Panc1 (cell line): ENCODE measurements around the gene SIL1. TPM values are rescaled to one million over a fixed set of nuclear protein-coding genes. Genes with fewer than 3 reads are reported as not detected.

Experiments used
- ATAC-seq: fragments of 200-7000 bp; cut with Tn5 transposase; 2 replicates; pipeline ENCODE4 v1.9.1; 2020; ENCODE audit warnings: mild to moderate bottlenecking, moderate library complexity
- BruUV-seq: library from RNA; stranded (reverse); fragments of 400-500 nt; replicated peaks from 2 replicates; lab custom pipeline; 2021; lab: Mats Ljungman, UMichigan
- CTCF ChIA-PET: fragments of 300-600 bp; sonication (Branson Sonifier 250); formaldehyde crosslinking; loops from one replicate; lab custom pipeline; 2022; ENCODE audit warnings: antibody characterized with exemption; lab: Charles Lee
- POLR2A ChIA-PET: fragments of 300-600 bp; sonication (Branson Sonifier 250); formaldehyde crosslinking; loops from one replicate; lab custom pipeline; 2022; ENCODE audit warnings: antibody characterized with exemption; lab: Charles Lee
- DNase-seq: peaks from one replicate; pipeline ENCODE4 v3.0.0-alpha.2; 2010; ENCODE audit warnings: low read depth, low spot score
- H3K27ac ChIP-seq: 2 replicates; pipeline ENCODE4 v1.5.1; 2011; ENCODE audit warnings: mild to moderate bottlenecking, low read length, inconsistent platforms
- H3K27me3 ChIP-seq: fragments of 200-500 bp; sonication (Bioruptor generic); 2 replicates; pipeline ENCODE4 v1.6.0; 2014; ENCODE audit warnings: low read length, inconsistent platforms; ENCODE audit not compliant: control insufficient read depth, insufficient read depth
- H3K36me3 ChIP-seq: fragments of 200-500 bp; sonication (Bioruptor generic); 2 replicates; pipeline ENCODE4 v1.5.1; 2014; ENCODE audit warnings: inconsistent platforms, mild to moderate bottlenecking, low read length, moderate library complexity; ENCODE audit not compliant: control insufficient read depth, insufficient read depth
- H3K4me1 ChIP-seq: 2 replicates; pipeline ENCODE4 v1.5.1; 2011; ENCODE audit warnings: inconsistent platforms, mild to moderate bottlenecking, low read length, moderate library complexity; ENCODE audit not compliant: control insufficient read depth, insufficient read depth
- H3K4me3 ChIP-seq, 2 experiments: 2 replicates each; pipeline ENCODE4 v1.5.1; 2011 to 2012; ENCODE audit warnings: low read depth in 2 of 2, low read length in 2 of 2, mild to moderate bottlenecking in 2 of 2, inconsistent platforms in 1 of 2, moderate library complexity in 1 of 2
- H3K9me3 ChIP-seq: fragments of 200-500 bp; sonication (Bioruptor generic); 2 replicates; pipeline ENCODE4 v1.5.1; 2014; ENCODE audit warnings: low read depth, mild to moderate bottlenecking, inconsistent platforms, low read length, moderate library complexity; ENCODE audit not compliant: control insufficient read depth, insufficient read depth
- POLR2AphosphoS5 ChIP-seq: IDR thresholded peaks from 2 replicates; pipeline ENCODE4 v1.6.1; 2012; ENCODE audit warnings: mild to moderate bottlenecking, low read depth, low read length, moderate library complexity
- SIN3A ChIP-seq: IDR thresholded peaks from 2 replicates; pipeline ENCODE4 v1.6.1; 2012; ENCODE audit warnings: low read depth, mild to moderate bottlenecking, low read length, moderate library complexity, borderline replicate concordance; ENCODE audit not compliant: insufficient read depth
- TCF7L2 ChIP-seq: IDR thresholded peaks from 2 replicates; pipeline ENCODE4 v1.6.1; 2011; ENCODE audit warnings: mild to moderate bottlenecking, low read depth, low read length, inconsistent platforms
- in situ Hi-C: cut with HindIII; loops from 2 replicates; pipeline ENCODE4 v1.10.0; 2016; ENCODE audit warnings: low sequenced_read_pairs, low pct_unique_long_range_greater_than_20kb
- intact Hi-C: fragments of 100-400 bp; cut with micrococcal nuclease; formaldehyde crosslinking; loops from one replicate; pipeline ENCODE4 v1.10.0; 2022; ENCODE audit not compliant: unreplicated experiment
- total RNA-seq: library from RNA; stranded (reverse); gene quantifications from one replicate; pipeline ENCODE4 v1.2.1, GENCODE V29; 2021; ENCODE audit not compliant: unreplicated experiment
- TF ChIP-seq, protein P1 (sequence below), 2 experiments: IDR thresholded peaks; 2 replicates each; pipeline ENCODE4 v1.6.1; 2011 to 2012; ENCODE audit warnings: low read depth in 2 of 2, control low read depth in 1 of 2, low read length in 1 of 2, mild to moderate bottlenecking in 1 of 2, moderate library complexity in 1 of 2; ENCODE audit not compliant: insufficient read depth in 1 of 2
- TF ChIP-seq, protein P2 (sequence below): fragments of 450-650 bp; IDR thresholded peaks from 2 replicates; pipeline ENCODE4 v1.5.1; 2017; ENCODE audit warnings: mild to moderate bottlenecking

SIL1 gene
- total RNA-seq, 1 experiment from 2014 or later = 35.4 TPM

DNA sequence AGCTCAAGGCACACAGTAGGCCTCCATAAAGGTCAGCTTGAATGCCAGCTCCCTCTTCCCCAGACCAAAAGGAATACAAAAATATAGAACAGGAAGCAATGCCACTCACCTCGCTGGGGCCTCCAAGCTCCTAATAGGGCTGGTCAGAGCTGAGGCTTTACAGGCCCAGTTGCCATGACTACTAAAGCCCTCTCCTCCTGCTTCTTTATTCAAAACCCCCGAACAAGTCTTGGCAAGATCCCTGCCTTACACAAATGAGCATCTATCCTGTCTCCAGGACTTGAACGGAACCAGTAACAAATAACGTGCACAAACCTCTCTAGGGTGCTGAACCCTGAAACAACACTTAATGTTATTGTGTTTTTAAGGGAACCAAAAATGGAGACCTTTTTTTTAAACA is 136.3 kb downstream of the SIL1 start:
- TF ChIP-seq, protein P1, sequence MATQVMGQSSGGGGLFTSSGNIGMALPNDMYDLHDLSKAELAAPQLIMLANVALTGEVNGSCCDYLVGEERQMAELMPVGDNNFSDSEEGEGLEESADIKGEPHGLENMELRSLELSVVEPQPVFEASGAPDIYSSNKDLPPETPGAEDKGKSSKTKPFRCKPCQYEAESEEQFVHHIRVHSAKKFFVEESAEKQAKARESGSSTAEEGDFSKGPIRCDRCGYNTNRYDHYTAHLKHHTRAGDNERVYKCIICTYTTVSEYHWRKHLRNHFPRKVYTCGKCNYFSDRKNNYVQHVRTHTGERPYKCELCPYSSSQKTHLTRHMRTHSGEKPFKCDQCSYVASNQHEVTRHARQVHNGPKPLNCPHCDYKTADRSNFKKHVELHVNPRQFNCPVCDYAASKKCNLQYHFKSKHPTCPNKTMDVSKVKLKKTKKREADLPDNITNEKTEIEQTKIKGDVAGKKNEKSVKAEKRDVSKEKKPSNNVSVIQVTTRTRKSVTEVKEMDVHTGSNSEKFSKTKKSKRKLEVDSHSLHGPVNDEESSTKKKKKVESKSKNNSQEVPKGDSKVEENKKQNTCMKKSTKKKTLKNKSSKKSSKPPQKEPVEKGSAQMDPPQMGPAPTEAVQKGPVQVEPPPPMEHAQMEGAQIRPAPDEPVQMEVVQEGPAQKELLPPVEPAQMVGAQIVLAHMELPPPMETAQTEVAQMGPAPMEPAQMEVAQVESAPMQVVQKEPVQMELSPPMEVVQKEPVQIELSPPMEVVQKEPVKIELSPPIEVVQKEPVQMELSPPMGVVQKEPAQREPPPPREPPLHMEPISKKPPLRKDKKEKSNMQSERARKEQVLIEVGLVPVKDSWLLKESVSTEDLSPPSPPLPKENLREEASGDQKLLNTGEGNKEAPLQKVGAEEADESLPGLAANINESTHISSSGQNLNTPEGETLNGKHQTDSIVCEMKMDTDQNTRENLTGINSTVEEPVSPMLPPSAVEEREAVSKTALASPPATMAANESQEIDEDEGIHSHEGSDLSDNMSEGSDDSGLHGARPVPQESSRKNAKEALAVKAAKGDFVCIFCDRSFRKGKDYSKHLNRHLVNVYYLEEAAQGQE (IDR thresholded peaks at IDR 0.05; ENCODE audit: insufficient read depth in 1 of 2, low read depth in 2 of 2, low read length in 1 of 2) = no peak
- no peak for TF ChIP-seq POLR2AphosphoS5
- no peak for TF ChIP-seq SIN3A
- TF ChIP-seq, protein P2, sequence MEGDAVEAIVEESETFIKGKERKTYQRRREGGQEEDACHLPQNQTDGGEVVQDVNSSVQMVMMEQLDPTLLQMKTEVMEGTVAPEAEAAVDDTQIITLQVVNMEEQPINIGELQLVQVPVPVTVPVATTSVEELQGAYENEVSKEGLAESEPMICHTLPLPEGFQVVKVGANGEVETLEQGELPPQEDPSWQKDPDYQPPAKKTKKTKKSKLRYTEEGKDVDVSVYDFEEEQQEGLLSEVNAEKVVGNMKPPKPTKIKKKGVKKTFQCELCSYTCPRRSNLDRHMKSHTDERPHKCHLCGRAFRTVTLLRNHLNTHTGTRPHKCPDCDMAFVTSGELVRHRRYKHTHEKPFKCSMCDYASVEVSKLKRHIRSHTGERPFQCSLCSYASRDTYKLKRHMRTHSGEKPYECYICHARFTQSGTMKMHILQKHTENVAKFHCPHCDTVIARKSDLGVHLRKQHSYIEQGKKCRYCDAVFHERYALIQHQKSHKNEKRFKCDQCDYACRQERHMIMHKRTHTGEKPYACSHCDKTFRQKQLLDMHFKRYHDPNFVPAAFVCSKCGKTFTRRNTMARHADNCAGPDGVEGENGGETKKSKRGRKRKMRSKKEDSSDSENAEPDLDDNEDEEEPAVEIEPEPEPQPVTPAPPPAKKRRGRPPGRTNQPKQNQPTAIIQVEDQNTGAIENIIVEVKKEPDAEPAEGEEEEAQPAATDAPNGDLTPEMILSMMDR = no peak
- TF ChIP-seq TCF7L2 = no peak
- H3K27me3 ChIP-seq = no peaks in the 10 kb centered on the region
- no peak for DNase-seq
- ChIA-PET CTCF (no interaction called here), POLR2A (interaction anchor here (0.6 kb wide), 1 partner anchor 612 kb away, joined by 3 read pairs; no protein-coding TSS in a partner anchor)
- no peak overlapping the region for H3K27ac ChIP-seq
- no peaks in the 10 kb centered on the region for H3K36me3 ChIP-seq
- no peak for ATAC-seq
- BruUV-seq = no TSS peak
- no peaks in the 10 kb centered on the region for H3K4me1 ChIP-seq
- H3K9me3 ChIP-seq = no peaks in the 10 kb centered on the region
- no peak overlapping the region for H3K4me3 ChIP-seq
- in situ Hi-C loops (no loop called here), intact Hi-C loops (no loop called here)

DNA sequence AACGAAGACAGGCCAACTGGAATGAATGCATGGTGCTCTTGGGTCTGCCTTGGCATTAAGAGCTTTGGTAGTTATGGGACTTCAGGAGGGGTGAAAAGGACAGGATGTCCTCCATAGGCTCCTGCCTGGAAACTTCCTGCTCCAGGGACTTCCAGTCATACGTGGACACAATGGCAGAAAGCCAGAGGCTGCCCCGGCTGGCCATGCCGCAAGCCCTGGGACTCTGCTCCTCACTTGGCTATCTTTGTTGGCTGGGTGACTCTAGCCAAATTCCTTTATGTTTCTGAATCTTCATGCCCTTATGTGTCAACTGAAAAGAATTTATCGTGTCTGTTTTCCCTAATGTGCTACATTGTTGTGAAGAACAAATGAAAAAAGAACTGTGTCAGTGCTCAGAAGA is 136.9 kb downstream of the SIL1 start:
- Histone ChIP-seq H3K36me3 (no peaks in the 10 kb centered on the region), H3K9me3 (no peaks in the 10 kb centered on the region), H3K4me3 (no peak overlapping the region), H3K27me3 (no peaks in the 10 kb centered on the region), H3K4me1 (no peaks in the 10 kb centered on the region), H3K27ac (no peak overlapping the region)
- POLR2A ChIA-PET = interaction anchor here (0.6 kb wide), 1 partner anchor 613 kb away, joined by 3 read pairs; no protein-coding TSS in a partner anchor
- CTCF ChIA-PET = no interaction called here
- BruUV-seq = no TSS peak
- intact Hi-C loops (no loop called here), in situ Hi-C loops (no loop called here)
- ATAC-seq = no peak
- TF ChIP-seq SIN3A (no peak), POLR2AphosphoS5 (no peak), TCF7L2 (no peak)
- TF ChIP-seq, protein P2 = no peak
- TF ChIP-seq, protein P1 (IDR thresholded peaks at IDR 0.05; ENCODE audit: insufficient read depth in 1 of 2, low read depth in 2 of 2, low read length in 1 of 2) = no peak
- no peak for DNase-seq
